Smooth muscle cell (in vitro differentiated cells): ENCODE results near the gene F7. TPM values are rescaled to one million over a fixed set of nuclear protein-coding genes. Genes with fewer than 3 reads are reported as not detected.

ENCODE experiments used
- DNase-seq: peaks from one replicate; lab custom pipeline; 2025; ENCODE audit not compliant: unreplicated experiment; lab: John Stamatoyannopoulos, UW
- H2AFZ ChIP-seq: fragments of 200-600 bp; sonication (generic); 2 replicates; pipeline ENCODE4 v1.6.0; 2016; ENCODE audit warnings: antibody characterized with exemption, low read depth, mild to moderate bottlenecking
- H3F3A ChIP-seq: fragments of 200-600 bp; sonication (generic); 2 replicates; pipeline ENCODE4 v1.6.0; 2017; ENCODE audit warnings: antibody characterized with exemption, low read depth
- H3K27ac ChIP-seq: fragments of 200-600 bp; sonication (generic); 2 replicates; pipeline ENCODE4 v1.5.1; 2016; ENCODE audit warnings: low read depth, mild to moderate bottlenecking
- H3K27me3 ChIP-seq: fragments of 200-600 bp; sonication (generic); 2 replicates; pipeline ENCODE4 v1.6.1; 2016; ENCODE audit warnings: low read depth, mild to moderate bottlenecking
- H3K36me3 ChIP-seq: fragments of 200-600 bp; sonication (generic); 2 replicates; pipeline ENCODE4 v1.5.1; 2016; ENCODE audit warnings: low read depth
- H3K4me1 ChIP-seq: fragments of 200-600 bp; sonication (generic); 2 replicates; pipeline ENCODE4 v1.5.1; 2016; ENCODE audit warnings: low read depth
- H3K4me2 ChIP-seq: fragments of 200-600 bp; sonication (generic); 2 replicates; pipeline ENCODE4 v1.6.0; 2016; ENCODE audit warnings: mild to moderate bottlenecking
- H3K4me3 ChIP-seq: fragments of 200-600 bp; sonication (generic); 2 replicates; pipeline ENCODE4 v1.5.1; 2016; ENCODE audit warnings: mild to moderate bottlenecking
- H3K79me2 ChIP-seq: fragments of 200-600 bp; sonication (generic); 2 replicates; pipeline ENCODE4 v1.6.0; 2016; ENCODE audit warnings: low read depth, mild to moderate bottlenecking
- H3K9ac ChIP-seq: fragments of 200-600 bp; sonication (generic); 2 replicates; pipeline ENCODE4 v1.6.0; 2016; ENCODE audit warnings: low read depth
- H3K9me3 ChIP-seq: fragments of 200-600 bp; sonication (generic); replicated peaks from 2 replicates; pipeline ENCODE4 v1.5.1; 2016; ENCODE audit warnings: low read depth
- H4K20me1 ChIP-seq: fragments of 200-600 bp; sonication (generic); 2 replicates; pipeline ENCODE4 v1.6.0; 2016; ENCODE audit warnings: low read depth
- WGBS: methylation state at CpG from one replicate; pipeline ENCODE4 v1.1.7; 2016; ENCODE audit warnings: low lambda C conversion rate; 5-methylcytosine and 5-hydroxymethylcytosine counted together
- polyA plus RNA-seq: library from polyadenylated mRNA; unstranded; fragments of >200 nt; fragmentation: Nextera tagmentation; extraction: Ambion mirVana; gene quantifications from 2 replicates; pipeline ENCODE4 v1.2.1, GENCODE V29; 2016
- total RNA-seq: library from RNA; depleted of rRNA; stranded (reverse); fragments of >200 nt; gene quantifications from 2 replicates; pipeline ENCODE4 v1.2.3, GENCODE V29; 2014
- TF ChIP-seq, protein P1 (sequence below): fragments of 200-600 bp; sonication (generic); IDR thresholded peaks from 2 replicates; pipeline ENCODE4 v1.5.1; 2017; ENCODE audit warnings: borderline replicate concordance, mild to moderate bottlenecking, antibody characterized with exemption; ENCODE audit not compliant: insufficient read depth, poor library complexity, severe bottlenecking

The F7 gene
- total and polyA plus RNA-seq, 2 experiments from 2014 or later: 0.63 to 1.7 TPM

DNA sequence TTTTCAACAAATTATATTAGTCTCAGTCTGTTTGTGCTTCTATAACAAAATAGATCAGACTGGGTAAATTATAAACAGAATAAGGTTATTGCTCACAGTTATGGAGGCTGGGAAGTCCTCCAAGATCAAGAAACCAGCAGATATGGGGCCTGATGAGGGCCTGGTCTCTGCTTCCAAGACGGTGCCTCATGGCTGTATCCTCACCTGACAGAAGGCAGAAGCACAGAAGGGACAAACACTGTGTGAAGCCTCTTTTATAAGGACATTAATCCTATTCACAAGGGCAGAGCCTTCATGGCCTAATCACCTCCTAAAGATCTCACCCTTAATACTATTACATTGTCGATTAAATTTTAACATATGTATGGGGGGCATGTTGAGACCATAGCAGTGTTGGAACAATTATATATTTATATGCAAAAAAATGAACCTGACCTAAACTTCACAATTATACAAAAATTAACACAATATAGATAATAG is 29.7 kb downstream of the F7 start:
- TF ChIP-seq, protein P1, sequence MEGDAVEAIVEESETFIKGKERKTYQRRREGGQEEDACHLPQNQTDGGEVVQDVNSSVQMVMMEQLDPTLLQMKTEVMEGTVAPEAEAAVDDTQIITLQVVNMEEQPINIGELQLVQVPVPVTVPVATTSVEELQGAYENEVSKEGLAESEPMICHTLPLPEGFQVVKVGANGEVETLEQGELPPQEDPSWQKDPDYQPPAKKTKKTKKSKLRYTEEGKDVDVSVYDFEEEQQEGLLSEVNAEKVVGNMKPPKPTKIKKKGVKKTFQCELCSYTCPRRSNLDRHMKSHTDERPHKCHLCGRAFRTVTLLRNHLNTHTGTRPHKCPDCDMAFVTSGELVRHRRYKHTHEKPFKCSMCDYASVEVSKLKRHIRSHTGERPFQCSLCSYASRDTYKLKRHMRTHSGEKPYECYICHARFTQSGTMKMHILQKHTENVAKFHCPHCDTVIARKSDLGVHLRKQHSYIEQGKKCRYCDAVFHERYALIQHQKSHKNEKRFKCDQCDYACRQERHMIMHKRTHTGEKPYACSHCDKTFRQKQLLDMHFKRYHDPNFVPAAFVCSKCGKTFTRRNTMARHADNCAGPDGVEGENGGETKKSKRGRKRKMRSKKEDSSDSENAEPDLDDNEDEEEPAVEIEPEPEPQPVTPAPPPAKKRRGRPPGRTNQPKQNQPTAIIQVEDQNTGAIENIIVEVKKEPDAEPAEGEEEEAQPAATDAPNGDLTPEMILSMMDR: no peak
- Histone ChIP-seq H3K27ac (no peak overlapping the region), H4K20me1 (no peaks in the 10 kb centered on the region), H3K36me3 (no peaks in the 10 kb centered on the region), H3K4me1 (no peaks in the 10 kb centered on the region), H2AFZ (no peak overlapping the region), H3K9ac (no peak overlapping the region), H3K79me2 (no peaks in the 10 kb centered on the region), H3K27me3 (no peaks in the 10 kb centered on the region), H3F3A (no peaks in the 10 kb centered on the region), H3K9me3 (no peaks in the 10 kb centered on the region), H3K4me3 (no peak overlapping the region), H3K4me2 (no peak overlapping the region)
- no peak for DNase-seq
- 91% methylated on average over 2 of the region's 2 CpGs for WGBS

DNA sequence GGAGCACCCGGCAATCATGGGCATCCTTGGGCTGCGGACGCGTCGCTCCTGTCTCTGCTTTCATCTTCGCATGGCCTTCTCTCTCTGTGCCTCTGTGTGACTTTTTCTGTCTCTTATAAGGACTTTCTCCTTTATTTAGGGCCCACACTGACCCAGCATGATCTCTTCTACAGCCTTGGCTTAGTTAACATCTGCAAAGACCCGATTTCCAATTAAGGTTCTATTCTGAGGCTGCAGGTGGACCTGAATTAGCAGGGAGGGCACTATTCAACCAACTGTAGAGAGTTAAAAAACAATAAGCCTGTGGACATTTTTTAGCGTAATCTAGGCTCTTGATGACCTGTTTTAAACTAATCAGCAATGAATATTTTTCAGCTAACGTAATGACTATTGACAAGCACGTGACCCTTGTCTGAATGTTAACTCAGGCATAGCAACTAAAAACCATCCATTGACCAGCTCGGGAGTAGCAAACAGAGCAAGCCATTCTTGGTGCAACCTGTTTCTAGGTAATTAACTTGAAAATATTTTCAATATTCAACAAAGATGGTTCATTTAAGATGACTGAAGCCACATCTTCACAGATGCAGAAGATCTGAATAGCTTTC is 32.2 kb downstream of the F7 start:
- H3K4me2 ChIP-seq: no peak overlapping the region
- H4K20me1 ChIP-seq: no peaks in the 10 kb centered on the region
- no peak overlapping the region for H3K27ac ChIP-seq
- no peaks in the 10 kb centered on the region for H3K36me3 ChIP-seq
- H3K9me3 ChIP-seq: no peaks in the 10 kb centered on the region
- no peaks in the 10 kb centered on the region for H3K27me3 ChIP-seq
- WGBS: 82% methylated on average over 11 of the region's 11 CpGs
- H3K4me3 ChIP-seq: no peak overlapping the region
- no peak for DNase-seq
- H3K79me2 ChIP-seq: no peaks in the 10 kb centered on the region
- H3K9ac ChIP-seq: no peak overlapping the region
- no peaks in the 10 kb centered on the region for H3F3A ChIP-seq
- no peak overlapping the region for H2AFZ ChIP-seq
- H3K4me1 ChIP-seq: no peaks in the 10 kb centered on the region
- TF ChIP-seq, protein P1: no peak

DNA sequence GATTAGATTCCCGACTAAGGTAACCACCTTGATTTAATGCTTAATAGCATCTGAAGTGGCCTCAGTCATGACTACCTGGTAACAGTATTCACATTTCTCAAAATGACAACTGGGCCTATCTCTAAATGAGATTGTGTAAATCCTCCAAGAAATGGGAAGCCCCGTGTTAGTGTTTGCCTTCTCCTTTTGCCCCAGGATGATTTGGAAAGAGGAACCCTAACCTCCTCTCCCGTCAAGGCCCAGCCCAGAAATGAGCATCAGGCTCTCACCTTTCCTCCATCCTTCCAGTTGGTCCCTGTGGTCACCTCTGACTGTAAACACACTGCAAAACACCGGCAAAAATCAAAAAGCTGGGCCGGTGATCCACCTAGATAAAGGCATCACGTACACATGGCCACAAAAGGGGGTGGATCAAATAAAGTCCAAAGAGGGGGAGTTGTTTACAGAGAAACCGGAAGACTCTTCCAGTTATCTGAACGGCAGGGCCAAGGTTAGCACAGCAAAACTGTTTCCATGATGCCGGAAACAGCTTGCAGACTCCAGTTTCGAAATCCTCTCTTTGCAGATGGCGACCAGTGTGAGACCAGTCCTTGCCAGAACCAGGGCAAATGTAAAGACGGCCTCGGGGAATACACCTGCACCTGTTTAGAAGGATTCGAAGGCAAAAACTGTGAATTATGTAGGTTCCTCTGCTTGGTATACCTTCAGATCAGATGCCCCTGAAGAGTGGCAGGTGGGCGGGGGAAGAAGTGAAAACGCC is 33.4 kb downstream of the F7 start:
- H3K4me2 ChIP-seq: no peak overlapping the region
- no peaks in the 10 kb centered on the region for H3K79me2 ChIP-seq
- H3K4me1 ChIP-seq: no peaks in the 10 kb centered on the region
- H3K4me3 ChIP-seq: no peak overlapping the region
- 90% methylated on average over 16 of the region's 16 CpGs for WGBS
- TF ChIP-seq, protein P1: no peak
- H2AFZ ChIP-seq: no peak overlapping the region
- H3K27ac ChIP-seq: no peak overlapping the region
- no peak for DNase-seq
- H3K27me3 ChIP-seq: no peaks in the 10 kb centered on the region
- no peaks in the 10 kb centered on the region for H3F3A ChIP-seq
- H3K9me3 ChIP-seq: no peaks in the 10 kb centered on the region
- no peaks in the 10 kb centered on the region for H4K20me1 ChIP-seq
- no peaks in the 10 kb centered on the region for H3K36me3 ChIP-seq
- no peak overlapping the region for H3K9ac ChIP-seq

DNA sequence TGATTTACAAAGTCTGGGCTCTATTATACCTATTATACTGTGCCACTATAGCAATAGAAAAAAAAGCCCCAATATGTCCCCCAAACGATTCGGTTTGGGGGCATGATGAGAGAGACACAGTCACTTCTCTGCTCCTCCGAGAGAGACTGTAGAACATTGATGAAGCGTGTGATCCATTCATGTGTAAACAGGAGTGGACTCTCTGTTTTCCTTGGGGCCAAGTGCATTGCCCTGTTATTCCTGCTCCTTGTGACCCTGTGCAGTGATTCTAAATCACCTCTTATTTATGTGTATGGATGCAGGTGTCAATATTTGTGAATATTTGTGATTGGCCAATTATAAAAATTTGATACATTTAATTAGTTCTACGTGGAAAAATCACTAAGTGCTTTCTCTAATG is 34.0 kb downstream of the F7 start:
- H3F3A ChIP-seq: no peaks in the 10 kb centered on the region
- no peaks in the 10 kb centered on the region for H3K79me2 ChIP-seq
- H2AFZ ChIP-seq: no peak overlapping the region
- no peaks in the 10 kb centered on the region for H3K9me3 ChIP-seq
- H3K9ac ChIP-seq: no peak overlapping the region
- WGBS: 93% methylated on average over 5 of the region's 5 CpGs
- DNase-seq: no peak
- H3K27ac ChIP-seq: no peak overlapping the region
- H4K20me1 ChIP-seq: no peaks in the 10 kb centered on the region
- no peaks in the 10 kb centered on the region for H3K27me3 ChIP-seq
- no peaks in the 10 kb centered on the region for H3K4me1 ChIP-seq
- no peaks in the 10 kb centered on the region for H3K36me3 ChIP-seq
- TF ChIP-seq, protein P1: no peak
- no peak overlapping the region for H3K4me3 ChIP-seq
- H3K4me2 ChIP-seq: no peak overlapping the region
